OCI-LY7 (cell line): ENCODE results near the gene SYNDIG1L.

Experiments
- EZH2phosphoT487 ChIP-seq: fragments of 200-600 bp; sonication (generic); IDR thresholded peaks from 2 replicates; pipeline ENCODE4 v1.6.1; 2018; ENCODE audit warnings: low read depth, borderline replicate concordance, mild to moderate bottlenecking, mixed run types, antibody characterized with exemption, low read length, moderate library complexity, mixed read lengths
- TF ChIP-seq, protein P1 (sequence below): fragments of 200-600 bp; sonication (generic); conservative IDR thresholded peaks from 2 replicates; pipeline ENCODE4 v1.5.1; 2014; ENCODE audit warnings: mild to moderate bottlenecking, antibody characterized with exemption, low read length, moderate library complexity, mixed read lengths

- TF ChIP-seq EZH2phosphoT487, result no peak
- TF ChIP-seq, protein P1, sequence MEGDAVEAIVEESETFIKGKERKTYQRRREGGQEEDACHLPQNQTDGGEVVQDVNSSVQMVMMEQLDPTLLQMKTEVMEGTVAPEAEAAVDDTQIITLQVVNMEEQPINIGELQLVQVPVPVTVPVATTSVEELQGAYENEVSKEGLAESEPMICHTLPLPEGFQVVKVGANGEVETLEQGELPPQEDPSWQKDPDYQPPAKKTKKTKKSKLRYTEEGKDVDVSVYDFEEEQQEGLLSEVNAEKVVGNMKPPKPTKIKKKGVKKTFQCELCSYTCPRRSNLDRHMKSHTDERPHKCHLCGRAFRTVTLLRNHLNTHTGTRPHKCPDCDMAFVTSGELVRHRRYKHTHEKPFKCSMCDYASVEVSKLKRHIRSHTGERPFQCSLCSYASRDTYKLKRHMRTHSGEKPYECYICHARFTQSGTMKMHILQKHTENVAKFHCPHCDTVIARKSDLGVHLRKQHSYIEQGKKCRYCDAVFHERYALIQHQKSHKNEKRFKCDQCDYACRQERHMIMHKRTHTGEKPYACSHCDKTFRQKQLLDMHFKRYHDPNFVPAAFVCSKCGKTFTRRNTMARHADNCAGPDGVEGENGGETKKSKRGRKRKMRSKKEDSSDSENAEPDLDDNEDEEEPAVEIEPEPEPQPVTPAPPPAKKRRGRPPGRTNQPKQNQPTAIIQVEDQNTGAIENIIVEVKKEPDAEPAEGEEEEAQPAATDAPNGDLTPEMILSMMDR, result no peak
Measured at GRCh38 chr14:74417611-74418010, 8.4 kb downstream of the SYNDIG1L start.
